Gastrocnemius medialis (tissue), 4 donors: ENCODE results near the gene SPSB4. TPM values are rescaled to one million over a fixed set of nuclear protein-coding genes. Genes with fewer than 3 reads are reported as not detected.

ENCODE experiments used
- ATAC-seq, 2 donors: fragments of 150-250 bp; one replicate each; pipeline ENCODE4 v1.9.1; 2016
- DNase-seq, 2 donors: peaks; one replicate each; pipeline ENCODE4 v3.0.0-alpha.2; 2019
- H3K27ac ChIP-seq, 4 donors: fragments of 200-600 bp; sonication (generic); 1 replicate in 1 of 4; 2 replicates in 3 of 4; pipeline ENCODE4 v1.5.1; 2016 to 2018; ENCODE audit warnings: mild to moderate bottlenecking in 2 of 4, moderate library complexity in 1 of 4
- H3K27me3 ChIP-seq, 3 donors: fragments of 200-600 bp; sonication (generic) in 2 of 3; 1 replicate in 1 of 3; 2 replicates in 2 of 3; pipeline versions ENCODE4 v1.5.1 to v1.6.0; 2016 to 2019; ENCODE audit warnings: mild to moderate bottlenecking in 1 of 3, moderate library complexity in 1 of 3
- H3K36me3 ChIP-seq, 2 donors: fragments of 200-600 bp; sonication (generic) in 1 of 2; one replicate each; pipeline ENCODE4 v1.5.1; 2017 to 2018
- H3K4me1 ChIP-seq, 2 donors: fragments of 200-600 bp; sonication (generic) in 1 of 2; one replicate each; pipeline ENCODE4 v1.5.1; 2016 to 2017; ENCODE audit warnings: mild to moderate bottlenecking in 2 of 2
- H3K4me3 ChIP-seq, 4 donors: fragments of 200-600 bp; sonication (generic) in 3 of 4; 1 replicate in 1 of 4; 2 replicates in 3 of 4; pipeline ENCODE4 v1.5.1; 2016 to 2019; ENCODE audit warnings: mild to moderate bottlenecking in 2 of 4
- H3K9me3 ChIP-seq, 3 donors: fragments of 200-600 bp; sonication (generic) in 2 of 3; 1 replicate in 1 of 3; 2 replicates in 2 of 3; pipeline ENCODE4 v1.5.1; 2016 to 2019
- POLR2A ChIP-seq, 2 donors: fragments of 450-650 bp; IDR thresholded peaks; one replicate each; pipeline ENCODE4 v1.6.1; 2017; ENCODE audit warnings: antibody characterized with exemption in 2 of 2, mild to moderate bottlenecking in 2 of 2, moderate library complexity in 2 of 2
- in situ Hi-C, 4 donors: fragments of 200-750 bp; cut with MboI; loops; one replicate each; pipeline versions ENCODE4 v1.15.0 to v1.8.0; 2017; ENCODE audit warnings: low sequenced_read_pairs in 4 of 4
- intact Hi-C: fragments of 100-400 bp; cut with DNase I; formaldehyde crosslinking; loops from one replicate; pipeline ENCODE4 v1.15.1; 2023; ENCODE audit warnings: low total_unique reads
- total RNA-seq, 4 donors: library from RNA; depleted of rRNA; stranded (reverse); fragments of >200 nt; gene quantifications; one replicate each; pipeline versions ENCODE4 v1.1.0 to v1.2.3, GENCODE V29; 2016
- TF ChIP-seq, protein P1 (sequence below), 5 experiments: fragments of 450-650 bp in 3 of 5; fragments of 200-600 bp in 2 of 5; sonication (generic) in 2 of 5; IDR thresholded peaks in 4 of 5; conservative IDR thresholded peaks in 1 of 5; 1 replicate in 4 of 5; 2 replicates in 1 of 5; pipeline ENCODE4 v1.5.1; 2016 to 2019; ENCODE audit warnings: antibody characterized with exemption in 5 of 5, mild to moderate bottlenecking in 3 of 5, moderate library complexity in 3 of 5

SPSB4 gene
- total RNA-seq, 4 donors from 2014 or later = 0.35 to 0.81 TPM; not detected in 2

DNA sequence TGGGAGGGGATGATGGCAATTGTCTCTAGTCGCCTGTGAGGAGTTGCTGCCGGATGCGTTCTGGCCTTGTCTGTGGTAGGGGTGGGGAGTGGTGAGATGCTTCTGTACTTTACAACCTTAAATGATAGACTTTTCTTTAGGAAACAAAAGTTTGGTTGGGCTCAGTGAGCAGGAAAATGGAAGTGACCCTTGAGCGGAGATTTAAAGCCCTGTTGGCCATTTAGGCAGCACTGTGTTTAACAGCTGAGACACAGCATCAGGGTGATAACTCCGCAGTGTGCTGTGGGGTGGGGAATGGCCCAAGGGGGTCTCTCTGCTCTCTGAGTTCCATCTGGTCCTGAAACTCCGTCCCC, 36.6 kb downstream of the SPSB4 start:
- no peak for TF ChIP-seq POLR2A (IDR thresholded peaks at IDR 0.05)
- TF ChIP-seq, protein P1, sequence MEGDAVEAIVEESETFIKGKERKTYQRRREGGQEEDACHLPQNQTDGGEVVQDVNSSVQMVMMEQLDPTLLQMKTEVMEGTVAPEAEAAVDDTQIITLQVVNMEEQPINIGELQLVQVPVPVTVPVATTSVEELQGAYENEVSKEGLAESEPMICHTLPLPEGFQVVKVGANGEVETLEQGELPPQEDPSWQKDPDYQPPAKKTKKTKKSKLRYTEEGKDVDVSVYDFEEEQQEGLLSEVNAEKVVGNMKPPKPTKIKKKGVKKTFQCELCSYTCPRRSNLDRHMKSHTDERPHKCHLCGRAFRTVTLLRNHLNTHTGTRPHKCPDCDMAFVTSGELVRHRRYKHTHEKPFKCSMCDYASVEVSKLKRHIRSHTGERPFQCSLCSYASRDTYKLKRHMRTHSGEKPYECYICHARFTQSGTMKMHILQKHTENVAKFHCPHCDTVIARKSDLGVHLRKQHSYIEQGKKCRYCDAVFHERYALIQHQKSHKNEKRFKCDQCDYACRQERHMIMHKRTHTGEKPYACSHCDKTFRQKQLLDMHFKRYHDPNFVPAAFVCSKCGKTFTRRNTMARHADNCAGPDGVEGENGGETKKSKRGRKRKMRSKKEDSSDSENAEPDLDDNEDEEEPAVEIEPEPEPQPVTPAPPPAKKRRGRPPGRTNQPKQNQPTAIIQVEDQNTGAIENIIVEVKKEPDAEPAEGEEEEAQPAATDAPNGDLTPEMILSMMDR (IDR thresholded peaks at IDR 0.05 in 4 of 5, conservative IDR thresholded peaks at IDR 0.05 in 1 of 5) = no peak
- no peaks in the 10 kb centered on the region for H3K27me3 ChIP-seq
- intact Hi-C loops (no loop called here), in situ Hi-C loops (no loop called here)
- no peaks in the 10 kb centered on the region for H3K36me3 ChIP-seq
- no peak overlapping the region for H3K27ac ChIP-seq
- H3K4me3 ChIP-seq = no peak overlapping the region
- no peaks in the 10 kb centered on the region for H3K9me3 ChIP-seq
- DNase-seq (no peak), ATAC-seq (no peak)
- H3K4me1 ChIP-seq = peaks cover 28 to 49% of the 10 kb centered on the region in 2 donors

DNA sequence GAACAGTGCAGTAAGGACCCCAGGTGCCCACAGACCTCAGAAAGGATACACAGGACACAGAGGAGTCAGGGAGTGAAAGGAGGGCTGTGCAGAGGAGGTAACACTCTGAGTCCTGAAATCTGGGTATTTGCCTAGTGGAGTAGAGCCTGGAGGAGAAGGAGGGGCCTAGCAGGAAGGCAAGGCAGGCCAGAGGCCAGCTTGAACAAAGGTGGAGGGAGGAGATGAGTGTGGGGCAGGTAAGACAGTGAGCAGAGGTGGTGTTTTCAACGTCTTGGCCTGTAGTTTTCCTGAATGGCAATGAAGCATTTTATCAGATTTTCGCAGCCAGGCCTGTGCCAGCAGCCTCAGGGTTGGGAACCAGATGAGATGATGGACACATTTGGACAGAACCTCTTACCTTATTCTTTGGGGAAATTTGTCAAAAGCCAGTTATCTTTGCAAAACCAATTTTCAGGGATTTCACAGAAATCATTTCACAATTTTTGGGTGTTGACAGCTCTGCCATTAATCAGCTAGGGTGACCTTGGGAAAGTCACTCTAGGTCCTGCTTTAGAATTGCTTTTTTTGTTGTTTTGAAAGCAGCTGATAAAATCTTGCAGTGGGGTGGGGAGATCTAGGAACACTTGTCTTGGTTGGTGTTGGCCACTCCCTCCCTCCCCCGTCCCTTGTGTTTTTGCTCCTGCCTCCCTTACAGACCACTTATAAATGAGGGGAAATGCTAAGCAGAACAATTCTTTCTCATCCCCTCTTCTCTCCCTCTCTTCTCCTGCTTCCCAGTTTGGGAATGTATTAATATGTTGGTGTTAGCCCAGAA, 38.4 kb downstream of the SPSB4 start:
- ATAC-seq = no peak

DNA sequence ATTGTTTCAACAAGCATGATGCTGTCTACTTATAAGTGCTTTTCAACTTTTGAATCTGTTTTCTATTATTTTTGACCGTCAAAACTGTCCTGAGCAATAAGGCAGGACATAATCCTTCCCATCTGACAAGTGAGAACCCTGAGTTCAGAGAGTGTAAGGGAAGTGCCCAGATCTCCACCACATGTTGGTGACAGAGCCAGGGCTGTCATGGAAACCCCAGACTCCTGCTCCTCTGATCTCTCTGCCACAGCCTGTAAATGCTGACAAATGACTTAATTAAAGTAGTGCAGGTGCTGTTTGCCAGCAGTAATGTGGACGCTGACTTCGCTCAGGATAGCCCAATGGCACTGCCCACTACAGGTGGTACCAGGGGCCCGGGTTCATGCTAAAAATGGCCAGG, 40.3 kb downstream of the SPSB4 start:
- in situ Hi-C loops = no loop called here
- TF ChIP-seq, protein P1 (IDR thresholded peaks at IDR 0.05 in 4 of 5, conservative IDR thresholded peaks at IDR 0.05 in 1 of 5) = no peak
- H3K4me1 ChIP-seq = peaks cover 27 to 54% of the 10 kb centered on the region in 2 donors
- H3K9me3 ChIP-seq = no peaks in the 10 kb centered on the region
- no peak overlapping the region for H3K4me3 ChIP-seq
- H3K36me3 ChIP-seq = no peaks in the 10 kb centered on the region
- ATAC-seq = no peak
- no peaks in the 10 kb centered on the region for H3K27me3 ChIP-seq
- no peak overlapping the region for H3K27ac ChIP-seq
- intact Hi-C loops = no loop called here
- no peak for DNase-seq

More for the DNA sequence above, 38.4 kb downstream of the SPSB4 start:
- no peak for DNase-seq
- Histone ChIP-seq H3K27ac (no peak overlapping the region), H3K4me1 (peaks cover 29 to 52% of the 10 kb centered on the region in 2 donors), H3K27me3 (no peaks in the 10 kb centered on the region), H3K36me3 (no peaks in the 10 kb centered on the region), H3K9me3 (no peaks in the 10 kb centered on the region), H3K4me3 (no peak overlapping the region)
- TF ChIP-seq, protein P1 (IDR thresholded peaks at IDR 0.05 in 4 of 5, conservative IDR thresholded peaks at IDR 0.05 in 1 of 5) = no peak
- no peak for TF ChIP-seq POLR2A (IDR thresholded peaks at IDR 0.05)
- in situ Hi-C loops (no loop called here), intact Hi-C loops (no loop called here)

DNA sequence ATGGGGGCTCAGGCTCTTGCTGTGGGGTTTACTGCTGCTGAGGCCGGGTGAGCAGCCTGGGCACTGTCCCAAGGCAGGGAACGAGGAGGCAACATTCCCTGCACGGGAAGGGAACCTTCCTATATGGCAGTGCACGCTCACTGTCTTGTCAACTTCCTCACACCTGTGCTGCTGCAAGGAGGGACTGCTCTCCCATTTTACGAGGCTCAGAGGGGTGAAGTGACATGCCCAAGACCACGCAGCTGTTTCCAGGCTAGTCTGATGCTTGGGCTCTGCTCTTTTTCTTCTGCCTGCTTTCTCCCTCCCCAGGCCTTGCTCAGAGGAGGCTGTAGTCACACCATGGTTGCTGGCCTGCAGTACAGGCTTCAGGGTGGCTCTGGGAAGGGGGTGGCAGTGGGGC, 41.5 kb downstream of the SPSB4 start:
- intact Hi-C loops = no loop called here
- Histone ChIP-seq H3K27me3 (no peaks in the 10 kb centered on the region), H3K4me3 (no peak overlapping the region), H3K36me3 (no peaks in the 10 kb centered on the region), H3K9me3 (no peaks in the 10 kb centered on the region), H3K4me1 (peaks cover 18 to 45% of the 10 kb centered on the region in 2 donors), H3K27ac (no peak overlapping the region)
- in situ Hi-C loops = no loop called here
- TF ChIP-seq POLR2A (IDR thresholded peaks at IDR 0.05) = no peak
- TF ChIP-seq, protein P1 (IDR thresholded peaks at IDR 0.05 in 4 of 5, conservative IDR thresholded peaks at IDR 0.05 in 1 of 5) = no peak
- DNase-seq = no peak
- no peak for ATAC-seq
